A673 (cell line): Measurements from ENCODE around the gene PALD1. TPM values are rescaled to one million over a fixed set of nuclear protein-coding genes. Genes with fewer than 3 reads are reported as not detected.

Experiments
- BruUV-seq: library from RNA; stranded (reverse); fragments of 400-500 nt; replicated peaks from 2 replicates; lab custom pipeline; 2021; lab: Mats Ljungman, UMichigan
- CTCF ChIA-PET: fragments of 300-600 bp; sonication (Branson Sonifier 250); formaldehyde crosslinking; loops from one replicate; lab custom pipeline; 2022; ENCODE audit warnings: antibody characterized with exemption; lab: Charles Lee
- POLR2A ChIA-PET: fragments of 300-600 bp; sonication (Branson Sonifier 250); formaldehyde crosslinking; loops from one replicate; lab custom pipeline; 2022; ENCODE audit warnings: antibody characterized with exemption; ENCODE audit not compliant: low non-redundant PET; lab: Charles Lee
- DNase-seq: peaks from one replicate; pipeline ENCODE4 v3.0.0-alpha.2; 2015; ENCODE audit warnings: low spot score
- H3K27ac ChIP-seq: fragments of 200-600 bp; sonication (generic); 2 replicates; pipeline ENCODE4 v1.5.1; 2016; ENCODE audit warnings: mixed run types, low read depth, mild to moderate bottlenecking, mixed read lengths, antibody characterized with exemption, low read length; ENCODE audit not compliant: poor library complexity, severe bottlenecking
- H3K27me3 ChIP-seq: fragments of 200-600 bp; sonication (generic); replicated peaks from 2 replicates; pipeline ENCODE4 v1.6.1; 2017; ENCODE audit warnings: mixed run types, low read depth, mild to moderate bottlenecking, mixed read lengths, antibody characterized with exemption, low read length; ENCODE audit not compliant: insufficient read depth, poor library complexity
- H3K36me3 ChIP-seq: fragments of 200-600 bp; sonication (generic); 2 replicates; pipeline ENCODE4 v1.6.1; 2016; ENCODE audit warnings: mixed run types, mild to moderate bottlenecking, mixed read lengths, antibody characterized with exemption, low read length; ENCODE audit not compliant: insufficient read depth, poor library complexity, severe bottlenecking
- H3K4me1 ChIP-seq: fragments of 200-600 bp; sonication (generic); 2 replicates; pipeline ENCODE4 v1.6.1; 2017; ENCODE audit warnings: mixed run types, mild to moderate bottlenecking, mixed read lengths, antibody characterized with exemption, low read length; ENCODE audit not compliant: insufficient read depth, poor library complexity, severe bottlenecking
- H3K4me3 ChIP-seq: fragments of 200-600 bp; sonication (generic); 2 replicates; pipeline ENCODE4 v1.5.1; 2016; ENCODE audit warnings: low read depth, mixed run types, mild to moderate bottlenecking, mixed read lengths, low read length; ENCODE audit not compliant: poor library complexity, severe bottlenecking
- H3K9me3 ChIP-seq: fragments of 200-600 bp; sonication (generic); 2 replicates; pipeline ENCODE4 v1.6.1; 2016; ENCODE audit warnings: mixed run types, low read depth, mild to moderate bottlenecking, mixed read lengths, antibody characterized with exemption, low read length; ENCODE audit not compliant: poor library complexity, severe bottlenecking
- EZH2 ChIP-seq: fragments of 200-600 bp; sonication (generic); IDR thresholded peaks from 2 replicates; pipeline ENCODE4 v1.6.1; 2017; ENCODE audit warnings: borderline replicate concordance, low read depth, mild to moderate bottlenecking, mixed read lengths, antibody characterized with exemption, low read length; ENCODE audit not compliant: poor library complexity, severe bottlenecking
- intact Hi-C: fragments of 100-400 bp; cut with micrococcal nuclease; formaldehyde crosslinking; loops from one replicate; pipeline ENCODE4 v1.10.0; 2022; ENCODE audit not compliant: unreplicated experiment
- total RNA-seq: library from RNA; stranded (reverse); gene quantifications from 2 replicates; pipeline ENCODE4 v1.2.3, GENCODE V29; 2021
- TF ChIP-seq, protein P1 (sequence below): fragments of 300-800, 200-600 bp; sonication (generic); conservative IDR thresholded peaks from 2 replicates; pipeline ENCODE4 v1.5.1; 2017; ENCODE audit warnings: low read depth, mild to moderate bottlenecking, antibody characterized with exemption, low read length, moderate library complexity, mixed read lengths

Gene PALD1
- total RNA-seq, 1 experiment from 2014 or later: 9.0 TPM

DNA sequence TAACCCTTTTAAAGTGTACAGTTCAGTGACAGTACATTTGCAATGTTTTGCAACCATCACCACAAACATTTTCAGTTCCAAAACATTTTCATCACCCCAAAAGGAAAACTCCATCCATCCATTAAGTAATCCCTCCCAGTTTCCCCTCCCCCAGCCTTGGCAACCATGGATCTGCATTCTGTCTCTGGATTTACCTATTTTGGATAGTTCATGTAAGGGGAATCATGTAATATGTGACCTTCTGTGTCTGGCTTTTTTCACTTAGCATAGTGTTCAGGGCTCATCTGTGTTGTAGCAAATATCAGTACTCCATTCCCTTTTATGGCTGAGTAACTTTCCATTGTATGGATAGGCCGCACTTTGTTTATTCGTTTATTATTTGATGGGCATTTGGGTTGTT is 13.0 kb downstream of the PALD1 start:
- Histone ChIP-seq H3K4me3 (no peak overlapping the region), H3K4me1 (no peaks in the 10 kb centered on the region), H3K36me3 (no peaks in the 10 kb centered on the region), H3K27me3 (no peaks in the 10 kb centered on the region), H3K9me3 (no peaks in the 10 kb centered on the region), H3K27ac (no peak overlapping the region)
- CTCF ChIA-PET: no interaction called here
- intact Hi-C loops: no loop called here
- TF ChIP-seq, protein P1, sequence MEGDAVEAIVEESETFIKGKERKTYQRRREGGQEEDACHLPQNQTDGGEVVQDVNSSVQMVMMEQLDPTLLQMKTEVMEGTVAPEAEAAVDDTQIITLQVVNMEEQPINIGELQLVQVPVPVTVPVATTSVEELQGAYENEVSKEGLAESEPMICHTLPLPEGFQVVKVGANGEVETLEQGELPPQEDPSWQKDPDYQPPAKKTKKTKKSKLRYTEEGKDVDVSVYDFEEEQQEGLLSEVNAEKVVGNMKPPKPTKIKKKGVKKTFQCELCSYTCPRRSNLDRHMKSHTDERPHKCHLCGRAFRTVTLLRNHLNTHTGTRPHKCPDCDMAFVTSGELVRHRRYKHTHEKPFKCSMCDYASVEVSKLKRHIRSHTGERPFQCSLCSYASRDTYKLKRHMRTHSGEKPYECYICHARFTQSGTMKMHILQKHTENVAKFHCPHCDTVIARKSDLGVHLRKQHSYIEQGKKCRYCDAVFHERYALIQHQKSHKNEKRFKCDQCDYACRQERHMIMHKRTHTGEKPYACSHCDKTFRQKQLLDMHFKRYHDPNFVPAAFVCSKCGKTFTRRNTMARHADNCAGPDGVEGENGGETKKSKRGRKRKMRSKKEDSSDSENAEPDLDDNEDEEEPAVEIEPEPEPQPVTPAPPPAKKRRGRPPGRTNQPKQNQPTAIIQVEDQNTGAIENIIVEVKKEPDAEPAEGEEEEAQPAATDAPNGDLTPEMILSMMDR: no peak
- TF ChIP-seq EZH2: no peak
- BruUV-seq: no TSS peak
- no peak for DNase-seq
- POLR2A ChIA-PET: no interaction called here

DNA sequence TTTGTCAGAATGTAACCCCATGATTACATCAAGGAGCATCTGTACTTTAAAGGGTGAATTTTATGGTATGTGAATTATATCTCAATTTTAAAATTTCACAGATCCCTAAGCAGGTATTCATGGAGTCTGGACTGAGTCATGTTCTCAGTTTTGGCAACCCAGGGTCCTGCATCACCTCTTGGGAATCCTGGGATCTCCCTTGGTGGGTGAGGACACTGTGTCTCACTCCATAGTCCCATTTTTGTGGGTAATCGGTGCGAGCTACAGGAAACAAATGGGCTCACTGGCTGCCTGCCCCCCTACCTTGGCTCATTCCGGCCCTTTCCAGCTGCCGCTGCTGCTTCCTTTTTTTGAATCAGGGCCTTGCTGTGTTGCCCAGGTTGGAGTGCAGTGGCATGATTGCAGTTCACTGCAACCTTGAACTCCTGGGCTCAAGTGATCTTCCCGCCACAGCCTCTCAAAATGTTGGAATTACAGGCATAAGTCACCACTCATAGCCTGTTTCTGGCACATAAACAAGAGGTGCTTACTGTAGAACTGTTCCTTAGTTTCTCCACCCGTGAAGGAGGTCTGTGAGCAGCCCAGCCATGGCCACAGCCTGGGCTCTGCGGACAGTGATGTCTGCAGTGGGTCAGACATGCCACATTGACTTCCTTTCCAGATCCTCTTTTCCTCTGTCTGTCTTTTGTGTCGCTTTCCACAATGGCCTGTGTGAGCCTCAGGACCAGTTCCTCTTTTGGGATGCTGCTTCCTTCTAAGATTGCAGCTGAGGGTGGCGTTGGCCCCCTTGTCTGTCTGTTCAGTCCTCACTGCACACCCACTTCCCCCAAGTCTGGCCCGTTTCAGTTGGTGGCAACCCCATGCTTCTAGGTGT is 14.5 kb downstream of the PALD1 start:
- Histone ChIP-seq H3K27me3 (no peaks in the 10 kb centered on the region), H3K4me1 (no peaks in the 10 kb centered on the region), H3K4me3 (no peak overlapping the region), H3K27ac (no peak overlapping the region), H3K36me3 (no peaks in the 10 kb centered on the region), H3K9me3 (no peaks in the 10 kb centered on the region)
- TF ChIP-seq, protein P1: no peak
- no peak for TF ChIP-seq EZH2
- CTCF ChIA-PET: no interaction called here
- intact Hi-C loops: no loop called here
- no TSS peak for BruUV-seq
- DNase-seq: no peak
- POLR2A ChIA-PET: no interaction called here

DNA sequence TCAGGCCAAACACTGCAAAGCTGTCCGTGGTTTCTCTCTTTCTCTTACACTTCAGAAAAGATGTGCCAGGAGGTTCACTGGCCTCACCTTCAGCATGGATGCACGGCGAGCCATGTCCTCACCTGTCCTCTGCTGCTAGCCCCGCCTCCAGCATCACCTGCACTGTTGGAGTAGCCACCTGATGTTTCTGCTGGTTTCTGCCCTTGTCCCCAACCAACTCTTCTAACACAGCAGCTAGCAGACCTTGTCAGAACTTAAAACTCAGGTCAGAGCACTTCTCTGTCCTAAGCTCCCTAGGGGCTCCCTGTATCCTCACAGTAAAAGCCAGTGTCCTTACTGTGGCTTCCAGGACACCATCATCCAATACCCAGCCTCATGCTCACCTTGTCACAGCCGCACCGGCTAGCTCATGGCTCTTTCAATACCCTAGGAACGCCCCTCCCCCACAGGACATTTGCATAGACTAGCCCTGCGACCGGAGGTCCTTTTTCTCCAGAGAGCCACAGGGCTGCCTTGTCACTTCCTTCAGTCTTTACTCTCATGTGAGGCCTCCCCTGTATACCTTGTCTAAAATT is 15.2 kb downstream of the PALD1 start:
- POLR2A ChIA-PET: no interaction called here
- CTCF ChIA-PET: no interaction called here
- no peaks in the 10 kb centered on the region for H3K9me3 ChIP-seq
- no peaks in the 10 kb centered on the region for H3K36me3 ChIP-seq
- no TSS peak for BruUV-seq
- TF ChIP-seq EZH2: no peak
- TF ChIP-seq, protein P1: no peak
- H3K27ac ChIP-seq: no peak overlapping the region
- H3K27me3 ChIP-seq: no peaks in the 10 kb centered on the region
- intact Hi-C loops: no loop called here
- H3K4me1 ChIP-seq: no peaks in the 10 kb centered on the region
- no peak for DNase-seq
- H3K4me3 ChIP-seq: no peak overlapping the region
